ENCODE results near the gene DRAXIN.

- no peak for TF ChIP-seq CTCF (IDR thresholded peaks at IDR 0.05)
- no peak for TF ChIP-seq POLR2AphosphoS5 (IDR thresholded peaks at IDR 0.05)
- no peak for TF ChIP-seq POLR2A (IDR thresholded peaks at IDR 0.05)
These were observed 40.5 kb upstream of the DRAXIN start for GRCh38 chr1:11651017-11651416.
